Measurements from ENCODE around the gene RTTN. TPM values are rescaled to one million over a fixed set of nuclear protein-coding genes. Genes with fewer than 3 reads are reported as not detected.

RTTN gene
- total RNA-seq, 2 experiments from 2014 or later, result 19.8 to 29.7 TPM

GRCh38 chr18:70004696-70005095 lies 200.8 kb downstream of the RTTN start:
- Histone ChIP-seq H3K9me3 (ENCODE audit: low read length) (no peaks in the 10 kb centered on the region), H4K20me1 (ENCODE audit: insufficient read depth, low read length) (no peaks in the 10 kb centered on the region), H3K36me3 (ENCODE audit: insufficient read depth, low read length) (no peaks in the 10 kb centered on the region; the same call in 1 of the 2 replicates), H3K27ac (ENCODE audit: low read depth, low read length, poor library complexity, severe bottlenecking) (no peak overlapping the region), H3K4me3 (ENCODE audit: low read depth, low read length, poor library complexity, severe bottlenecking) (no peak overlapping the region), H3K79me2 (ENCODE audit: insufficient read depth, low read depth, low read length) (no peaks in the 10 kb centered on the region), H3K4me1 (ENCODE audit: insufficient read depth, low read length, poor library complexity, severe bottlenecking) (no peaks in the 10 kb centered on the region), H3K9me2 (ENCODE audit: insufficient read depth, low read length) (no peaks in the 10 kb centered on the region), H3K4me2 (ENCODE audit: low read length) (no peak overlapping the region), H2AFZ (ENCODE audit: low read length) (no peak overlapping the region)
- POLR2A ChIA-PET, result interaction anchor here (0.6 to 1.2 kb wide), 3 partner anchors 10 to 1049 kb away, joined by 3 to 5 read pairs (median 3); no protein-coding TSS in a partner anchor
- DNase-seq (ENCODE audit: low spot score), result no peak
- intact Hi-C loops (cut with micrococcal nuclease; ENCODE audit: unreplicated experiment), result no loop called here
- TF ChIP-seq EZH2phosphoT487 (IDR thresholded peaks at IDR 0.05; ENCODE audit: borderline replicate concordance, low read depth, low read length) (no peak), CTCF (conservative IDR thresholded peaks at IDR 0.05; ENCODE audit: low read length) (no peak)
- BruUV-seq (replicated peaks), result no TSS peak
- CTCF ChIA-PET (ENCODE audit: unreplicated experiment), result no interaction called here

DNA sequence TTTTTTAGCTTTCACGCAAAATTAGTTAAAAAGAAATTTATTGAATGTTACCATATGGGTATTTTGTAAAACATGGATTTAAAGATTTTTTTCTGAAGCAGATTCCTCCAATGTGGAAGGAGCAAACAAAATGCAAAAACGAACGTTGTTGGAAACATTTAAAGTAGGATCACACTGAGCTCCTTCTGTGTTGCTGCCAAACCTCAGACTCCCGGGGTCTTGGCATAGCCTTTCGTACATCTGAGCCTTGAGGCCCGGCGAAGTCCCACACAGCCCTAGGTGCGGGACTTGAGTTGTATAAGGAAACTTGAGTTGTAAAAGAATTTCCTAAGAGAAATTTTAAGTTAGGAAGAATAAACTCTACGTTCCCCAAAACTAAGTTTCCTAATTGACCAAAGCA lies 205.8 kb downstream of the RTTN start:
- Histone ChIP-seq H3K4me2 (ENCODE audit: low read length) (no peak overlapping the region), H3K36me3 (ENCODE audit: insufficient read depth, low read length) (no peaks in the 10 kb centered on the region; the same call in 1 of the 2 replicates), H3K4me1 (ENCODE audit: insufficient read depth, low read length, poor library complexity, severe bottlenecking) (no peaks in the 10 kb centered on the region), H4K20me1 (ENCODE audit: insufficient read depth, low read length) (no peaks in the 10 kb centered on the region), H3K9me2 (ENCODE audit: insufficient read depth, low read length) (no peaks in the 10 kb centered on the region), H3K27ac (ENCODE audit: low read depth, low read length, poor library complexity, severe bottlenecking) (no peak overlapping the region), H2AFZ (ENCODE audit: low read length) (no peak overlapping the region), H3K4me3 (ENCODE audit: low read depth, low read length, poor library complexity, severe bottlenecking) (no peak overlapping the region), H3K79me2 (ENCODE audit: insufficient read depth, low read depth, low read length) (no peaks in the 10 kb centered on the region), H3K9me3 (ENCODE audit: low read length) (no peaks in the 10 kb centered on the region)
- POLR2A ChIA-PET, result interaction anchor here (0.6 kb wide), 1 partner anchor 20 kb away, joined by 3 read pairs; no protein-coding TSS in a partner anchor
- TF ChIP-seq EZH2phosphoT487 (IDR thresholded peaks at IDR 0.05; ENCODE audit: borderline replicate concordance, low read depth, low read length), result no peak
- CTCF ChIA-PET (ENCODE audit: unreplicated experiment), result no interaction called here
- BruUV-seq (replicated peaks), result no TSS peak
- DNase-seq (ENCODE audit: low spot score), result no peak
- intact Hi-C loops (cut with micrococcal nuclease; ENCODE audit: unreplicated experiment), result no loop called here

DNA sequence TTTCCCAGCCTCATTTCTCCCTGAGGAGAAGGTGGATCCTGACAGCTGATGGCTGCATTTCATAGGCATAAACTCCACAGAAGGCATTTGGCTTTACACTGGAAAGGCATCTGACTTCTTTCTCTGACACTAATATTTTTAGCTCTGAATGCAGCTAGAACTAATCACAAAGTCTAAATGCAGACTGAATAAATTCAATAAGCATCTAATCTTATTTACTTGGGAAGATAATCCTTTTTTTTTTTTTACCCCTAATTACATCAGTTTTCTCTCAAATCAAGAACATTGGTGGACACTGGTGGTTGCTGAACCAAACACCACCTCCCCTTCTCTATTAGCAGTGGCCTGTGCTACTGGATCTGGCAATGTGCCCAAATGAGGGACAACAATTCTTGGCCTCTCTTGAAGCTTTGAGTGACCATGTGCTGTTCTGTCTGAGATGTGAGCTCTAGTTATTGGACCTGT lies 206.9 kb downstream of the RTTN start:
- Histone ChIP-seq H4K20me1 (ENCODE audit: insufficient read depth, low read length) (no peaks in the 10 kb centered on the region), H3K36me3 (ENCODE audit: insufficient read depth, low read length) (no peaks in the 10 kb centered on the region; the same call in 1 of the 2 replicates), H2AFZ (ENCODE audit: low read length) (no peak overlapping the region), H3K9me2 (ENCODE audit: insufficient read depth, low read length) (no peaks in the 10 kb centered on the region), H3K9me3 (ENCODE audit: low read length) (no peaks in the 10 kb centered on the region), H3K4me1 (ENCODE audit: insufficient read depth, low read length, poor library complexity, severe bottlenecking) (no peaks in the 10 kb centered on the region), H3K4me2 (ENCODE audit: low read length) (no peak overlapping the region), H3K79me2 (ENCODE audit: insufficient read depth, low read depth, low read length) (no peaks in the 10 kb centered on the region), H3K4me3 (ENCODE audit: low read depth, low read length, poor library complexity, severe bottlenecking) (no peak overlapping the region), H3K27ac (ENCODE audit: low read depth, low read length, poor library complexity, severe bottlenecking) (no peak overlapping the region)
- CTCF ChIA-PET (ENCODE audit: unreplicated experiment), result no interaction called here
- no peak for DNase-seq (ENCODE audit: low spot score)
- no TSS peak for BruUV-seq (replicated peaks)
- intact Hi-C loops (cut with micrococcal nuclease; ENCODE audit: unreplicated experiment), result no loop called here
- no peak for TF ChIP-seq CTCF (conservative IDR thresholded peaks at IDR 0.05; ENCODE audit: low read length)
- TF ChIP-seq EZH2phosphoT487 (IDR thresholded peaks at IDR 0.05; ENCODE audit: borderline replicate concordance, low read depth, low read length), result no peak
- POLR2A ChIA-PET, result no interaction called here

Measured in OCI-LY7 (cell line).